Keratinocyte (primary cell): ENCODE results near the gene MTMR3. TPM values are rescaled to one million over a fixed set of nuclear protein-coding genes. Genes with fewer than 3 reads are reported as not detected.

Source experiments
- DNase-seq: peaks from one replicate; pipeline ENCODE4 v3.0.0-alpha.2; 2011; ENCODE audit warnings: low read depth, missing footprints, low spot score
- FAIRE-seq: peaks from 2 replicates; lab custom pipeline; 2011; peaks lifted over from hg19 to GRCh38; lab: Jason Lieb, UNC
- H2AFZ ChIP-seq: 2 replicates; pipeline ENCODE4 v1.6.0; 2012; ENCODE audit warnings: low read length, control low read depth, inconsistent platforms; ENCODE audit not compliant: control insufficient read depth
- H3K27ac ChIP-seq: 2 replicates; pipeline ENCODE4 v1.5.1; 2011; ENCODE audit warnings: low read length; ENCODE audit not compliant: control insufficient read depth, insufficient read depth
- H3K27me3 ChIP-seq: 3 replicates; pipeline ENCODE4 v1.6.0; 2011; ENCODE audit warnings: low read length; ENCODE audit not compliant: control insufficient read depth, insufficient read depth; ENCODE audit errors: extremely low read depth
- H3K36me3 ChIP-seq, 2 experiments: 2 replicates in 1 of 2; 3 replicates in 1 of 2; pipeline ENCODE4 v1.5.1; 2011; ENCODE audit warnings: low read length in 2 of 2, mild to moderate bottlenecking in 1 of 2; ENCODE audit not compliant: control insufficient read depth in 2 of 2, insufficient read depth in 2 of 2; ENCODE audit errors: extremely low read depth in 1 of 2
- H3K4me1 ChIP-seq: 3 replicates; pipeline ENCODE4 v1.5.1; 2011; ENCODE audit warnings: low read length; ENCODE audit not compliant: control insufficient read depth, insufficient read depth; ENCODE audit errors: extremely low read depth
- H3K4me2 ChIP-seq: 3 replicates; pipeline ENCODE4 v1.6.0; 2011; ENCODE audit warnings: low read depth, low read length; ENCODE audit not compliant: control insufficient read depth, insufficient read depth; ENCODE audit errors: extremely low read depth
- H3K4me3 ChIP-seq, 3 experiments: fragments of 200-600 bp in 1 of 3; sonication (generic) in 1 of 3; 2 replicates in 2 of 3; 3 replicates in 1 of 3; pipeline ENCODE4 v1.5.1; 2011 to 2016; ENCODE audit warnings: low read length in 3 of 3, mild to moderate bottlenecking in 3 of 3, control low read depth in 2 of 3, inconsistent platforms in 1 of 3, low read depth in 1 of 3, mixed read lengths in 1 of 3, mixed run types in 1 of 3, moderate library complexity in 1 of 3; ENCODE audit not compliant: control insufficient read depth in 2 of 3, insufficient read depth in 2 of 3; ENCODE audit errors: extremely low read depth in 1 of 3
- H3K79me2 ChIP-seq: 2 replicates; pipeline ENCODE4 v1.6.0; 2012; ENCODE audit warnings: low read length; ENCODE audit not compliant: control insufficient read depth, insufficient read depth
- H3K9ac ChIP-seq: 3 replicates; pipeline ENCODE4 v1.6.0; 2011; ENCODE audit warnings: low read length; ENCODE audit not compliant: control insufficient read depth, insufficient read depth; ENCODE audit errors: extremely low read depth
- H3K9me1 ChIP-seq: 3 replicates; pipeline ENCODE4 v1.6.0; 2011; ENCODE audit warnings: low read length; ENCODE audit not compliant: control insufficient read depth, insufficient read depth; ENCODE audit errors: extremely low read depth
- H3K9me3 ChIP-seq: 2 replicates; pipeline ENCODE4 v1.5.1; 2012; ENCODE audit warnings: low read depth, low read length; ENCODE audit not compliant: control insufficient read depth
- H4K20me1 ChIP-seq: 3 replicates; pipeline ENCODE4 v1.6.0; 2011; ENCODE audit warnings: low read length; ENCODE audit not compliant: control insufficient read depth, insufficient read depth; ENCODE audit errors: extremely low read depth
- EZH2 ChIP-seq: IDR thresholded peaks from one replicate; pipeline ENCODE4 v1.6.1; 2012; ENCODE audit warnings: inconsistent platforms, mild to moderate bottlenecking, low read length, moderate library complexity
- dilution Hi-C: fragments of 300-500 bp; cut with MboI; formaldehyde crosslinking; loops from one replicate; pipeline ENCODE4 v1.7.0; 2020; ENCODE audit warnings: low sequenced_read_pairs; ENCODE audit not compliant: extremely low pct_ligation_motif_present
- polyA plus RNA-seq, 5 experiments: library from polyadenylated mRNA; depleted of rRNA in 3 of 5; stranded (reverse) in 3 of 5; stranded (forward) in 1 of 5; unstranded in 1 of 5; fragments of >200 nt; gene quantifications; 1 replicate in 1 of 5; 2 replicates in 3 of 5; 3 replicates in 1 of 5; pipeline versions ENCODE4 v1.2.1 to v1.2.3, GENCODE V29; 2011 to 2012; ENCODE audit warnings: missing spikeins in 2 of 5, low read depth in 1 of 5, low replicate concordance in 1 of 5
- TF ChIP-seq, protein P1 (sequence below), 3 experiments: IDR thresholded peaks in 1 of 3; conservative IDR thresholded peaks in 1 of 3; optimal IDR thresholded peaks in 1 of 3; 2 replicates in 2 of 3; 3 replicates in 1 of 3; pipeline versions ENCODE3 to v1.5.1; 2011; ENCODE audit warnings: low read length in 3 of 3, mild to moderate bottlenecking in 3 of 3, moderate library complexity in 2 of 3, control low read depth in 1 of 3, inconsistent platforms in 1 of 3; ENCODE audit not compliant: insufficient read depth in 2 of 3; ENCODE audit errors: extremely low read depth in 1 of 3

Gene MTMR3
- polyA plus RNA-seq, 1 donor (not counting 4 experiments of a cell fraction or from before 2014, with no cell fraction given) = 16.5 TPM

DNA sequence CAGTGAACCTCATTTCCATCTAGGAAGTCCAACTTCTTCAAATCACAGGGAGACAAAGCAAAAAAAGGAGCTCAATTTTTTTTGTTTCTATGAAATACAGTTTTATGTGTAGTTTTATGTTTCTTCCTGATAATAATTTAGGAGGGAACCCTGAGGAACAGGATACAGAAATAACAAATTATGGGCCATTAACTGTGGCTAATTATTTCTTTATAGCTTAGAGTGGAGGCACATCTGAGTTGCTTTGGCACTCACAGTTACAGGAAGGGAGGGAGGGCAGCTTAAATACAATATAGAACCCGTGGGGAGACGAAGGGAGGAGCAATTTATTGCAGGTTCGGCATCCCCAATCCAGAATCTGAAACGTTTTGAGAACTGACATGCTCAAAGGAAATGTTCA lies 160.2 kb downstream of the MTMR3 start:
- FAIRE-seq = no peak
- no peak for TF ChIP-seq EZH2
- TF ChIP-seq, protein P1, sequence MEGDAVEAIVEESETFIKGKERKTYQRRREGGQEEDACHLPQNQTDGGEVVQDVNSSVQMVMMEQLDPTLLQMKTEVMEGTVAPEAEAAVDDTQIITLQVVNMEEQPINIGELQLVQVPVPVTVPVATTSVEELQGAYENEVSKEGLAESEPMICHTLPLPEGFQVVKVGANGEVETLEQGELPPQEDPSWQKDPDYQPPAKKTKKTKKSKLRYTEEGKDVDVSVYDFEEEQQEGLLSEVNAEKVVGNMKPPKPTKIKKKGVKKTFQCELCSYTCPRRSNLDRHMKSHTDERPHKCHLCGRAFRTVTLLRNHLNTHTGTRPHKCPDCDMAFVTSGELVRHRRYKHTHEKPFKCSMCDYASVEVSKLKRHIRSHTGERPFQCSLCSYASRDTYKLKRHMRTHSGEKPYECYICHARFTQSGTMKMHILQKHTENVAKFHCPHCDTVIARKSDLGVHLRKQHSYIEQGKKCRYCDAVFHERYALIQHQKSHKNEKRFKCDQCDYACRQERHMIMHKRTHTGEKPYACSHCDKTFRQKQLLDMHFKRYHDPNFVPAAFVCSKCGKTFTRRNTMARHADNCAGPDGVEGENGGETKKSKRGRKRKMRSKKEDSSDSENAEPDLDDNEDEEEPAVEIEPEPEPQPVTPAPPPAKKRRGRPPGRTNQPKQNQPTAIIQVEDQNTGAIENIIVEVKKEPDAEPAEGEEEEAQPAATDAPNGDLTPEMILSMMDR (optimal IDR thresholded peaks at IDR 0.05 in 1 of 3, IDR thresholded peaks at IDR 0.05 in 1 of 3, conservative IDR thresholded peaks at IDR 0.05 in 1 of 3; ENCODE audit: extremely low read depth in 1 of 3, insufficient read depth in 2 of 3, low read length in 3 of 3) = no peak

DNA sequence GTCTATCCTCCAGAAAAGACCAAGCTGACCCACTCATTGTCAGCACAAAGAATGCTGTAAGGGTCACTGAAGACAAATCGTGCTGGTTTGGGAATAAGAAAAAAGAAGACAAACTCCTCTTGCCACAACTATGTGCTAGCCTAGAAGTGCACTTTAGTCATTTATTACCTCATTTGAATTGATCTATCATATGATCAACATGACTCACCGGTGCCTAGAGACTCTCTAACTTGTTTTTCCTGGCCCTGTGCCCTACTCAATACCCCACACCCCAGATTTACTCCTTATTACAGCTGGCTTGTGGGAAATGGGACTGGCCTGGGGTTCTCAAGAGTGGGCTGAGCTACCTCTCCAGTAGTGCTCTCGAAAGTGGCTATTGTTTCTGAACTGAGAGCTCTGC lies 161.4 kb downstream of the MTMR3 start:
- Histone ChIP-seq H3K9me1 (no peaks in the 10 kb centered on the region), H4K20me1 (no peaks in the 10 kb centered on the region), H3K9me3 (no peaks in the 10 kb centered on the region), H3K27ac (peak overlapping the region; percentile 23), H3K4me2 (peak overlapping the region; percentile 42), H3K36me3 (no peaks in the 10 kb centered on the region), H3K9ac (no peak overlapping the region), H3K4me3 (no peak overlapping the region), H3K79me2 (no peaks in the 10 kb centered on the region), H2AFZ (no peak overlapping the region), H3K4me1 (peaks cover 20% of the 10 kb centered on the region), H3K27me3 (no peaks in the 10 kb centered on the region)
- FAIRE-seq (peak; percentile 75), DNase-seq (no peak)
- dilution Hi-C loops = no loop called here
- TF ChIP-seq EZH2 = no peak
- TF ChIP-seq, protein P1 (optimal IDR thresholded peaks at IDR 0.05 in 1 of 3, IDR thresholded peaks at IDR 0.05 in 1 of 3, conservative IDR thresholded peaks at IDR 0.05 in 1 of 3; ENCODE audit: extremely low read depth in 1 of 3, insufficient read depth in 2 of 3, low read length in 3 of 3) = no peak

More for the DNA sequence above, 160.2 kb downstream of the MTMR3 start:
- H3K9ac ChIP-seq = no peak overlapping the region
- H2AFZ ChIP-seq = no peak overlapping the region
- no peaks in the 10 kb centered on the region for H4K20me1 ChIP-seq
- no peak overlapping the region for H3K4me2 ChIP-seq
- no peaks in the 10 kb centered on the region for H3K9me3 ChIP-seq
- dilution Hi-C loops = no loop called here
- DNase-seq = no peak
- H3K79me2 ChIP-seq = no peaks in the 10 kb centered on the region
- H3K36me3 ChIP-seq = no peaks in the 10 kb centered on the region
- peaks cover 27% of the 10 kb centered on the region for H3K4me1 ChIP-seq
- H3K27ac ChIP-seq = no peak overlapping the region
- H3K4me3 ChIP-seq = no peak overlapping the region
- no peaks in the 10 kb centered on the region for H3K9me1 ChIP-seq
- no peaks in the 10 kb centered on the region for H3K27me3 ChIP-seq
